NCI-H128 (cell line): ENCODE measurements around the gene LRRC72.
"Not testable (repeated sequence)": the region's sequence is repeated elsewhere in the genome, so short reads cannot be mapped to it uniquely, and the experiment has no call there.

Experiments
- DNase-seq: peaks from one replicate; lab custom pipeline; 2025; ENCODE audit not compliant: unreplicated experiment; lab: John Stamatoyannopoulos, UW

Gene LRRC72

GRCh38 chr7:16564909-16565426, 38.3 kb downstream of the LRRC72 start:
- no peak for DNase-seq

GRCh38 chr7:16571941-16572340, 45.3 kb downstream of the LRRC72 start:
- DNase-seq = no peak

- no peak for DNase-seq
Measured at GRCh38 chr7:16579216-16579615, 52.6 kb downstream of the LRRC72 start.

GRCh38 chr7:16581286-16581685, 54.7 kb downstream of the LRRC72 start:
- DNase-seq = no peak

GRCh38 chr7:16583834-16584233, 57.2 kb downstream of the LRRC72 start:
- no peak for DNase-seq

- no peak for DNase-seq
Measured at GRCh38 chr7:16585540-16585939, 58.9 kb downstream of the LRRC72 start.

- DNase-seq = no peak
Measured at GRCh38 chr7:16586081-16586874, 59.7 kb downstream of the LRRC72 start.

GRCh38 chr7:16587129-16587528, 60.5 kb downstream of the LRRC72 start:
- no peak for DNase-seq

GRCh38 chr7:16587790-16588189, 61.2 kb downstream of the LRRC72 start:
- DNase-seq = no peak

GRCh38 chr7:16589881-16590280, 63.3 kb downstream of the LRRC72 start:
- DNase-seq = no peak

GRCh38 chr7:16590424-16590823, 63.8 kb downstream of the LRRC72 start:
- no peak for DNase-seq

GRCh38 chr7:16592395-16592794, 65.8 kb downstream of the LRRC72 start:
- no peak for DNase-seq

GRCh38 chr7:16594061-16594460, 67.4 kb downstream of the LRRC72 start:
- no peak for DNase-seq

- no peak for DNase-seq
Measured at GRCh38 chr7:16594676-16595075, 68.1 kb downstream of the LRRC72 start.

- DNase-seq = not testable (repeated sequence)
Measured at GRCh38 chr7:16595596-16595995, 69.0 kb downstream of the LRRC72 start.

- no peak for DNase-seq
Measured at GRCh38 chr7:16598015-16598414, 71.4 kb downstream of the LRRC72 start.

GRCh38 chr7:16599860-16600259, 73.2 kb downstream of the LRRC72 start:
- no peak for DNase-seq

- DNase-seq = no peak
Measured at GRCh38 chr7:16603633-16604032, 77.0 kb downstream of the LRRC72 start.

GRCh38 chr7:16604054-16604453, 77.4 kb downstream of the LRRC72 start:
- DNase-seq = no peak

- DNase-seq = no peak
Measured at GRCh38 chr7:16606704-16607103, 80.1 kb downstream of the LRRC72 start.

- no peak for DNase-seq
Measured at GRCh38 chr7:16609842-16610450, 83.3 kb downstream of the LRRC72 start.

- no peak for DNase-seq
Measured at GRCh38 chr7:16611711-16612110, 85.1 kb downstream of the LRRC72 start.
